ENCODE results near the gene TMEM185B.
"Not testable (repeated sequence)": the region's sequence is repeated elsewhere in the genome, so short reads cannot be mapped to it uniquely, and the experiment has no call there.

The TMEM185B gene

DNA sequence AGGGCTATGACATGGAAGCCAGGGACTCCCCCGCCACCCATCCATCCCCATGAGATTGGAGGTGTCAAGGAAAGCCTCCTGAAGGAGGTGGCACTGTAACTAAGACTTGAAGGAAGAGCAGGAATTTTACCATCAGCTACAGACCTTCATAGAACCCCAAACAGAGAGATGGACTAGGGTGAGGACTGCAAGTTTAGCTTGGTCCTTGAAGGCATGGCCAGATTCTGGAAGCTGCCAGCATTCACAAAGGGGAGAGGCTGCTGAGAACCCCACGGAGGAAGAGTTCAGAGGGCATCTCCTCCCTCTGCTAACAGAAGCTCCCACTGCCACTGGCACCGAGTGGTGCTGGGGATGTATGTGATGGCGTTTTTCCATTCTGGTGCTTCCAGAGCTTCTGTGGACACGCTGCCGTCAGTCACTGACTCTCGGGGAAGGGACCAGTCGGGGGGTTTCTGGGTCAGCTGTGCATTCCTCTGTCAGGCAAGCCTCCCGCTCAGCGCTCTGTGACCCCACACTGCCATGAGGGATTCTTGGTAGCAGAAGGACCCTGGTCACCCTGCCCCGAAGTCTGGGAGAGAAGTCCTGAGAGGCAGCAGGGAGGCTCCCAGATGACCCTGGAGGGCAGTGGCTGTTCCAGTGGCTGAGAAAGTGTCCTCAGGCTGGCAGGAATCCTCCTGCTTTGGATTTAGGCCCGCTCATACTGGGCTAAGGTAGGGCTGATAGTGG is 18.1 kb downstream of the TMEM185B start:
- DNase-seq, result no peak

DNA sequence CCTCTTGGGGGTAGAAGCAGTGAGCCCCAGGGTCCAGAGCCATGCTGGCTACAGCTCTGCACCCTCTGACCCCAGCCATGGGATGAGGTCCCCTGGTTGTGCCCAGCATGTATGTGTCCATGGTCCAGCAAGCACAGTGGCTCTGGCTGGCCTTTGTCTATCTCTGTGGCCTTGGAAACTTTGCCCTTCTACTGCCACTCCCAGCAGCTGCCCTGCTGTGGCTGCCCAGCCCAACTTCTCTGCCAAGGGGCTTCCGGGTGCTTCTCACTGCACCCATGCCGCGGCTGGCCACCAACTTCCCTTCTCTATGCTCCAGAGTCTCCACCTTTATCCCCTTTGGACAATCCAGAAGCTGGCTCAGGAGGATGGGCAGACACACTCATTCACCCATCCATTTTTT is 18.8 kb downstream of the TMEM185B start:
- DNase-seq, result no peak

- no peak for DNase-seq
These were observed 19.2 kb downstream of the TMEM185B start for GRCh38 chr2:120204022-120204405.

GRCh38 chr2:120203251-120204021 is 19.8 kb downstream of the TMEM185B start:
- no peak for DNase-seq

DNA sequence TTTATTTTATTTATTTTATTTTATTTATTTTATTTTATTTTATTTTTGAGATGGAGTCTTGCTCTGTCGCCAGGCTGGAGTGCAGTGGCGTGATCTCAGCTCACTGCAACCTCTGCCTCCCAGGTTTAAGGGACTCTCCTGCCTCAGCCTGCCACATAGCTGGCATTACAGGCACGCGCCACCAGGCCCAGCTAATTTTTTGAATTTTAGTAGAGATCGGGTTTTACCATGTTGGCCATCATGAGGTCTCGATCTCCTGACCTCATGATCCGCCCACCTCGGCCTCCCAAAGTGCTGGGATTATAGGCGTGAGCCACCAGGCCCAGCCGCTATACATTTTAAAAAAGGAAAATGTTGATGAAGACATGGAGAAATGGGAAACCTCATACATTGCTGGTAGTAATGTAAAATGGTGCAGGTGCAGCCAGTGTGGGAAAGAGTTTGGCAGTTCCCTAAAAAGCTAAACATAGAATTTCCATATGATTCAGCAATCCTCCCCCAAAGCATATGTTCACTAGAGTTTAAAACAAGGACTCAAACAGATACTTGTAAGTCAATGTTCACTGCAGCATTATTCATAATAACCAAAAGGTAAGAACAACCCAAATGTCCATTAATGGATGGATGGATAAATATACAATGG is 23.3 kb downstream of the TMEM185B start:
- not testable (repeated sequence) for DNase-seq

DNA sequence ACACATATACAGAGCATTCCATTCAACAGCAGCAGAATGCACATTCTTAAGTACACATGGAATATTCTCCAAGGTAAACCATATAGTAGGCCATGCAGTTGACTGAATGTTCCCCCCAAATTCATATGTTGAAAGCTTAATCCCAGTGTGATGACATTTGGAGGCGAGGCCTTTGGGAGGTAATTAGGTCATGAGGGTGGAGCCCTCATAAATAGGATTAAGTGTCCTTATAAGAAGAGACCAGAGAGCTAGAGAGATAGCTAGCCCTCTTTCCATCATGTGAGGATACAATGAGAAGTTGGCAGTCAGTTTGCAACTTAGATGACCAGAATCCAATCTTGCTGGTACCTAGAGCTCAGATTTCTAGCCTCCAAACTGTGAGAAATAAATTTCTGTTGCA is 27.6 kb downstream of the TMEM185B start:
- DNase-seq, result no peak

GRCh38 chr2:120192280-120192679 is 30.9 kb downstream of the TMEM185B start:
- DNase-seq, result no peak

DNA sequence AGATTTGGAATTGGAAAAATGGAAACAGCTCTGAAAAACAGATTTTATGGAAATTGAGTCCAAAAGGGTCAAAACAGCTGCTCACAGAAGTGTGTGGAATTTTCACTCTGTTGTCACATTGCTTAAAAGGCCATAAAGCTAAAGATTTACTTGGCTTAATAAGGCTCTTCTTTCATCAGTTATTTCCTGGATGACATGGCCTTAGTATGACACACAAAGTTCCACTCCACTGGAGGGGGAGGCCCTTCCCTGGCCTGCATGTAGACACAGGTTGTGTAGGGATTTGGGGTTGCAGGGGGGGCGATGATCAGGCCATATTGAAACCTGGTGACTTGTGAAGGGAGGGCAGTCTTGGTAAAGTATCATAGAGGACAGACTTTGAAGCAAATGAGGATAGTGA is 34.0 kb downstream of the TMEM185B start:
- no peak for DNase-seq

DNA sequence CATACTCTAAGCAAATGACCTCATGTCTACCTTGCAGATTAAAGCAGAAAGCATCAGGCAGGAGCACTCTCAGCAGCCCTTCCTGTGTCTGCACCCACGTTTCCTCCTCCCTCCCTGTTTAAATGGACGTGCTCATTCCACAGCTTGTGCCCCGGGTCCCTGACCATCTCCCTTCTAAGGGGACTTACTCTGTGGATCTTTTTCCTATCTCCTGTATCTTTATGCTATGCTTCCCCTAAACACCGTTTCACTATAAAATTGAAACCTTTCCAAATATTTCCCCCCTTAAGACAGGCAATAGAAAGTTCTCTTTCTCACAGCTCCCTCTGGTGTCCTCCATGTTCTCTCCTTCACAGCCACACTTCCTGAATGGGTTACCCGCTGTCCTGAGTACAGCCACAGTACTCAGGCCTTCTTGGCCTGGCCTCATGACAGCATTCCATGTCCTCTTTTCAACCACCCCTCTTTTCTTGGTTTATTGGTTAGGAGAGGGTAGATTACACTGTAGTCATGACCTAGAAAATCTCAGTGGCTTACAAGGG is 41.1 kb downstream of the TMEM185B start:
- peak; percentile 17 for DNase-seq

DNA sequence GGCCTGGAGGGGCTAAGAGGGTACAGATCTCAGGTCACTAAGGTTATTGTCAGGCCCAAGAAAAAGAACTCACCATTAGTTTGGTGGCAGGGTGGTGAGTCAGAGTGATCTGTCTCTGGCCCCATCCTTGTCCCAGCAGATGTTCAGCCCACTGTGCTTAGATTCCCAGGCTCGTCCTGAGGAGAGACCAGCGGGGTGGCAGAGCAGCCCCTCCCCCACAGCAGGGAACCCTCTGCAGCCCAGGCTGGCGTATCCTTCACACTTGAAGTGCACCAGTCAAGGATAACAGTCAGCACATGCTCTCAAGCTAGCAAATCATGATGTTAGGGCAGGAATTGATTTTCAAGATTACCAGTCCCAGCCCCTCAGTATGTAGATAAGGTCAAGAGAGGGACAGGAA is 43.1 kb downstream of the TMEM185B start:
- DNase-seq, result no peak

- no peak for DNase-seq
These were observed 43.8 kb downstream of the TMEM185B start for GRCh38 chr2:120179396-120179795.

DNA sequence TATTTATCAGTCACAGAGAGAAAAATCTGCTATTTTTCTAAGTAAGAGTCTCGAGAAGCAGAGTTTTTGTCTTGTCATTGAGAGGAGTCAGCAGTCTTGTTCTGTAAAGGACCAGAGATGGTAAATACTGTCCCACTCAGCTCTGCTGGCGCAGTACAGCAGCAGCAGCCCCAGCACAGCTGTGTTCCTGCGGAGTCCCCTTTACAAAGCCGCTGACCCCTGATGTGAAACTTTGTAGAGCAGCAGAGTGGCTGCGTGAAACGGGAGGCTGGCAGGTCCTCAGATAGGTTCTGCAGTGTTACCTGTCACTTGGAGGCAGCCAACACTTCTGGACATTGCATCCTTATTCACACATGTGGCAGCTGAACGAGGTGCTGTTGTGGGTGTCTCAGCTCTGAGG is 45.2 kb downstream of the TMEM185B start:
- DNase-seq, result no peak

DNA sequence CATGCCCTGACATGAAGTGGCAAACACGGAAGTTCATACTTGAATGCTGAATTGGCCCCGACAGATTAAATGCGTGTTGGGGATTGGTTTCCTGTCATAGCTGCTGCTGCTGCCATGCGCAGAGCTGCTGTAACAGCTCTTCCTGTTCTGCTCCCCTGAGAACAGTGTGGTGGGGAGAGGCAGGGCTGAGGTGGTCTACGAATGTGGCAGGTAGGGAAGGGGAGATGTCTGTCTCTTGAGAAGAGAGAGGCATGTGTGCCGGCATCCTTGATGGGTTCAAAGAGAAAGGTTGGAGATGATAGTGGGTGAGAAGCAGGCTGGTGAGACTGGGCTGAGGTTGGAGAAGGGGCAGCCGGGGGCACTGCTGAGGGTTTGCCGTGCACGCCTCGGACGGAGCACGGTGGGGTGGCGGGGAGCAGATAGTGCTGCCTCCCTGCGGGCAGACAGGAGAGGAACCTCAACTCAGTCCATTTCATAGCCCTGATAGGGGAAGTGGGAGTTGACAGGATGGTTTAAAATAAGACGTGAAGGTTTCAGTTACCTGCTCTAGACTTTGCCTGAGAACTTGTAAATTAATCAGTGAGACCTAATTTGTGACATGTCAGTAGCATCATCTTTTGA is 46.1 kb downstream of the TMEM185B start:
- peak; percentile 84 for DNase-seq

DNA sequence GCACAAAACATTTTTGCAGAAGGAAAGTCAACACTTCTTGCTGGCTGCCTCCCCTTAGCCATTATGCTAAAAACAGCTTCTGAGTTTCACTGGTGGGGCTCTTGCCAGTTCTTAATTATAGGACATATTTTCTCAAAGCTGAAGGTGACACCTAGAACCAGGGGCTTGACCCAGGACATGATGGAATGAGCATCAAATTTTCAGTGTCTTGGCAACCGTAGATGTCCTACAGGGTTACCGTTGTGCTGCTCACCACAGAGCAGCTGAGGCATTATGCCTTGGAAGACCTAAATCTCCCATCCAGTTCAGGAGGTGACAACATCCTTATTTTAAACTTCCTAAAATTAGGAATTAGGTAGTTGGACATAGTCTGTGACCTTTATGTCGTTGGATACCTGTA is 46.7 kb downstream of the TMEM185B start:
- no peak for DNase-seq

DNA sequence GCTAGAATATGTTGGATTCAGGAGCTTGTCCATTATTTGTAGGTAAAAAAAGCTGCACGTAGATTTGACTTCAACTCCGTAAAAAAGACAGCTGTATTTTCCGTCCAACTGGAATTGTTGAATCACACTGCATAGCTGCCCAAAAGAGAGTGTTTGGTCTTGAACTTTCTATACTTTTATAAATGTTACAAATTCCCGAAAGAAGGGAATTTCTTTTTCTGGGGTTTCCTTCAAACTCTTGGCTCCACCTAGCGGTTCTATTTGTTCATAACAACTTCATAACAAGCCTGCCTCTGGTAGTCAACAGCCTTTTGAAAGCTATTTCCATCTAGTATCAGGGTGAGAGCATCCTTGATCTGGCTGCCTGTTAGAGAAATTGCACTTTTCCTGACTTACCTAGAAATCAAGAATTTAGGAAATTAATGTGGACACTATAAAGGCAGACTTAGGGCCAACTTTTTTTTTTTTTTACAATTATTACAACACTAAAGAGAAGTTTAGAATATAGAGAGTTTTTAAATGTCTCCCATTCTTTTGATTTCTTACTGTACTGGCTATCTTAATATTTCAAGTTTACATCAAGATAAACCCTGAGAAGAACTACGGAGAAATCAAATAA is 48.1 kb downstream of the TMEM185B start:
- peak; percentile 35 for DNase-seq
